HG03060 (cell line): ENCODE results near the gene SUGCT.

Source experiments
- ATAC-seq: cut with Tn5 transposase; IDR thresholded peaks from one replicate; pipeline ENCODE4 v1.9.1; 2021; ENCODE audit warnings: low read depth, moderate number of reproducible peaks; ENCODE audit not compliant: unreplicated experiment

The SUGCT gene

GRCh38 chr7:40500219-40500618, 365.4 kb downstream of the SUGCT start:
- ATAC-seq, result no peak

DNA sequence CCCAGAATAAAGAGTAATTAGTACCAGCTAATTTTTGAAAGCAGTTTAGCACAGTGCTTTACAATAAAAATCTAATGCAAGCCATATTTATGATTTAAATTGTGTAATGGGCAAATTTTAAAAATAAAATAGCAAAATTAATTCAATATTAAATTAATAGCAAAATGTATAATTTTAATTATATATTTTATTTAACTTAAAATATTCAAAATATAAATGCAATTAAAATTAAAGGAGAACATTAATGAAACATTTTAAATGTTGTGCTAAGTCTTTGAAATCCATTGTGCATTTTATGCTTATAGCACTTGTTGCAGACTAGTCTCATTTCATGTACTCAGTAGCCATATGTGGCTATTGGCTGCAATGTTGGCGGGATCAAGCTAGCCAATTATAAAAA, 367.6 kb downstream of the SUGCT start:
- no peak for ATAC-seq

- no peak for ATAC-seq
These were observed 371.4 kb downstream of the SUGCT start for GRCh38 chr7:40506158-40506557.

GRCh38 chr7:40507166-40507565, 372.4 kb downstream of the SUGCT start:
- ATAC-seq, result no peak

GRCh38 chr7:40509287-40509996, 374.6 kb downstream of the SUGCT start:
- ATAC-seq, result no peak

GRCh38 chr7:40516376-40516775, 381.6 kb downstream of the SUGCT start:
- no peak for ATAC-seq

DNA sequence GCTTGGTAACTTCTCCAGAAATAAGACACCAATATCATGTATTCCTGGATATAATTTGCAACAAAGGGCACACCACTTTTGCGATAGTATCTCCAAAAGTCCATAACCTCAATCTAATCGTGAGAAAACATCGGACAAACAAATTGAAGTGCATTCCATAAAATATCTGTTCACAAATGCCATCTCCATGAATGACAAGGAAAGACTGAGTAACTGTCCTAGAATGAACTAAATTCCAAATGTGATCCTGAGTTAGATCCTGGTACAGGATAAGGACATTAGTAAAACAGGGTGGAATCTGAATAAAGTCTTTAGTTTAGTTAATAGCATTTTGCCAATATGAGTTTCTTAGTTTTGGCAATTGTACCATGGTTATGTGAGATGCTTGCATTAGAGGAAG, 384.2 kb downstream of the SUGCT start:
- ATAC-seq, result no peak

DNA sequence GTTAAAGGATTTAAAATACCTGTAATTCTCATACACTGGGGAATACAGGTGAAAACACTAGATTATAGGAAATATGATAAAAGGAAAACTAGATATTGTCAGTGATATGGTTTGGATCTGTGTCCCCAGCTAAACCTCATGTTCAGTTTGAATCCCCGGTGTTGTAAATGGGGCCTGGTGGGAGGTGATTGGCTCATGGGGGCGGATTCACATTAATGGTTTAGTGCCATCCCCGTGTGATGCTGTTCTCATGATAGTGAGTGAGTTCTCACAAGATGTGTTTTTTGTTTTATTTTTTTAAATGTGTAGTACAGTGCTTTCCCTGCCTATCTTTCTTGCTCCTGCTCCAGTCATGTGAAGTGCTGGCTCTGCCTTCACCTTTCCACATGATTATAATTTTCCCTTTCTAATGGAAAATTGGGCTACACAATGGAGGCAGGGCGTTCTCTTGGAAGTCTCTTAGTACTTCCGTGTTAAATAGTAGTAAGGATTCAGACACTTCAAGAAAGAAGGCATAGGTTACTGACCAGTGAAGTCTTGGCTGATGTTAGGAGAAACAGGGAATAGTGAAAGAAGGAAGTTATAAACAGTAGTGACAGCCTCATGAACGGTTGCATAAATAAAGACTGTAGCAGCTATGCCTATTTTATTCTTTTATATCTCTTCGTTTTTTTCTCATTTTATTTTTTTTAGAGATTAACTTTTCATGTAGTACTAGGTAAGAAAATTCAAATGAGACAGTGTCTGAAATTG, 386.4 kb downstream of the SUGCT start:
- ATAC-seq, result no peak

DNA sequence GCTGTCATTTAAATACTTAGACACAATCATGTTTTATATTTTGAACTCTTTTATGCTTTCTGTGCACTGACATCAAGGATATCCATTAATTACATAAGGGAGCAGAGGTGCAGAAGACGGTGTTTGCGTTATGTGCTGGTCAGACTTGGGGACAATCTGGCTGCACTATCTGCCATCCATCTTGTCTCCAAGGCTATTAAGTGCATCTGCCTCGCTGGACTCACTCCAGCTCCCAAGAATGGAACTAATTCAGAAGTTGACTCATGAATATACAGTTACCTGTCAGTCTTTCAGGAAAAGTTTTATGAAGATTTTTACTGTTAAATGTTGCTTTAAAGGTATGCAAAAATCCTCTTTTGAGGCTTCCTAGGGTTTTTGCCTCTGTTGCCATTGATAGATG, 391.0 kb downstream of the SUGCT start:
- ATAC-seq, result no peak

- ATAC-seq, result no peak
These were observed 392.3 kb downstream of the SUGCT start for GRCh38 chr7:40526951-40527715.

DNA sequence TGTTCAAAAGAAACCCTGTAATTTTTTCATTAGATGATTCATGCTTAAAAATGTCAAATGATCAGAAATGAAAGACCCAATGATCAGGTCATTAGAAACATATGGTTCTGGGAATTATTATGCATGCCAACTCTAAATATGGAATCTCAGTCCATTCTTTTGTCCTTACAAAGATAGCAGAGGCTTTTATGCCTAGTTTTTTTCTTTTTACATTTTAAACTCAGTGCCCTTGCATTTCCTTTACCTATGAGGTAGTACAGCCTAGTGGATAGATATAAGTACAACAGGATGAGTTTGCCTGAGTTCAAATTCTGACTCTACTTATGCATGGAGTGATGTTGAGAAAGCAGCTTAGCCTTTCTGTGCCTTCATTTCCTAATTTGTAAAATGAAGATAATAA, 392.9 kb downstream of the SUGCT start:
- no peak for ATAC-seq

- no peak for ATAC-seq
These were observed 395.5 kb downstream of the SUGCT start for GRCh38 chr7:40530292-40530691.

DNA sequence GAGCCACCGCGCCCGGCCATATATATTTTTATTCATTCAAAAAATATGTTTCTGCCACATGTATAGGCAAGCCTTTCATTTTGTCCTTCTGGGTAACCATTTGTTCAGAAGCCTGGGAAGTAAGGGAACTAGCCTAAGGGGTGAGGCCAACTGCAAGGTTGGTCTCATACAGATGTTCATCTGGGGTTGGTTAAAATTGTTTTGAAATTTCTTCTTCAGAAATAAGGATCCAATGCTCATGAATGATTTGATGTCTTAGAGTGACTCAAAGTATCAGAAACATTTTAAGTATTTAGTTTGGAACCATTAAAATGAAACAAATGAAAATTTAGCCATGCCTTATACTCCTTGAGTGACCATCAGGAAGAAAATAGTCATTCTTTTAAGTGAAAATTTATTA, 397.2 kb downstream of the SUGCT start:
- no peak for ATAC-seq

- no peak for ATAC-seq
These were observed 400.9 kb downstream of the SUGCT start for GRCh38 chr7:40535678-40536077.

GRCh38 chr7:40536421-40536820, 401.6 kb downstream of the SUGCT start:
- ATAC-seq, result no peak

DNA sequence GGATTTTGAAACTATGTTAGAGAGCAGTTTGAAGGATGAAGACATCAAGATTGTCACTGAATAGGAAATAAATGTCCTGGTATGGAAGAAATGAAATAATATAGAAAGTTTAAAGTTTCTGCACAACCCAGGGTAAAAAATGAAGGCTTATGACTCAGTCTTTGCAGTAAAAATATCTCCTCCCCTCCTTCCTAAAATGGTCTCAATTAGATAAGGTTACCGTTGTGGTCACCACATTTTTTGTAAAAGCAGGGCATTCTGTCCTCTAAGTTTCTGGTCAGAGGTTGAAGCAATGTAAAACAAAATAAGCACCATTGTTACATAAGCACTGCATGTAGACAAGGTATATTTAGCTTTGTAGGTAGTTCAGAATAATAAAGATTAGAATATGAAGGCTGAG, 403.5 kb downstream of the SUGCT start:
- ATAC-seq, result no peak

DNA sequence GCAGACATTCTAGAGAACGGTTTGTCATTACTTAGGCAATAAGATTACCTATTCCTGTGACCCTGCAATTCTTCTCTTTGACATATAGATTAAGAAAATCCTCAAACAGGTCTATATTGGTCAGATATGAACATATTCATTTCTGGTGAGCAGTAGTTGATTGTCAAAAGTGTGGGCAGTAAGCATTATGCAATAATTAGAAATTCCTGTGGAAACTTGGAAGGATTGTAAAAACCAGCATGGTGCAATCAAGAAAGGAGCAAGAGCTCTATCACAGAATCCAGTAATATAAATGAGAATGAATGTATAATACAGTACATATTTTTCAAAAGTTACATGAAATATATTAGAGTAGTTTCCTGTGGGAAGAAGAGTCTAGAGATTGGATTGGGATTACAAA, 406.5 kb downstream of the SUGCT start:
- no peak for ATAC-seq

DNA sequence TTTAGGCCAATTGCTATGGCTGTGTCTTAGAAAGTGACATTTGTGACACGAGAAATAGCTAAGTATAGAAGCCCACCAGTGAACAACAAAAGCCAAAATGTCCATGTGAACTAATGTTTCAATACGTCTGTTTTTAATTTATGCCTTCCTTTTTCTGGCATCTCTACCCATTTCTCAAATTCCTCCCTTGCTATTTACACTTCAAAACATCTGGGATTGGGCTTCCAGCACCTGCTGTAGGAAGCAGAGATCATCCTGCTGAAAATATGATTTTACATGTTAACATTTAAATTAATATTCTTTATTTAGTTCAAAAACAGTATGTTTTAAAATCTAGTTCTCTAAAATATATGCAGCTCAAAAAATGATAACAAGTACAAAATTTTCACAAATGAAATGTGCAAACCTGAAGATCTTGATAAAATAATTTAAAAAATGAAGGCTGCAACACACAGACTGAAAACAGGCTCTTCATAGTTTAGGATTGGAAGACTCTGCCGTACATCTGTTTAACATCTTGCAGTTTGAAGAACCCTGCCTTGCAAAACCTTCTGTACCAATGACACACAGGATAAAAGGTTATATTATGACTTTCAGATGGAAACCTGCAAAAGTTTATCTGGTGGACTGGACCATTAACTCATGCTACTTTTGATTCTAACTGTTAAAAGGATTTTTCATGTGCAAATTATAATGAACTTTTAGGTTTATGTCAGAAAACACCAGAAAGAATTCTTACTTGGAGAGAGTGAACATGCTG, 408.4 kb downstream of the SUGCT start:
- no peak for ATAC-seq

GRCh38 chr7:40544221-40544723, 409.5 kb downstream of the SUGCT start:
- ATAC-seq, result no peak

GRCh38 chr7:40544871-40545303, 410.1 kb downstream of the SUGCT start:
- no peak for ATAC-seq
